Adrenal gland (tissue), 5 donors: Measurements from ENCODE around the gene NDUFA11.

Experiments used
- POLR2A ChIP-seq, 2 donors: fragments of 450-650 bp; IDR thresholded peaks; one replicate each; pipeline ENCODE4 v1.6.1; 2017; ENCODE audit warnings: antibody characterized with exemption in 2 of 2, mild to moderate bottlenecking in 2 of 2, moderate library complexity in 1 of 2
- TF ChIP-seq, protein P1 (sequence below), 6 experiments: fragments of 450-650 bp in 4 of 6; fragments of 200-600 bp in 2 of 6; sonication (generic) in 1 of 6; IDR thresholded peaks; 1 replicate in 5 of 6; 2 replicates in 1 of 6; pipeline versions ENCODE4 v1.5.1 to v1.8.0; 2016 to 2021; ENCODE audit warnings: antibody characterized with exemption in 6 of 6, mild to moderate bottlenecking in 2 of 6, moderate library complexity in 1 of 6
- donor health status: DM: no; HTN: no; CAD: no.

GRCh38 chr19:5882421-5882968, 21.1 kb downstream of the NDUFA11 start:
- TF ChIP-seq, protein P1, sequence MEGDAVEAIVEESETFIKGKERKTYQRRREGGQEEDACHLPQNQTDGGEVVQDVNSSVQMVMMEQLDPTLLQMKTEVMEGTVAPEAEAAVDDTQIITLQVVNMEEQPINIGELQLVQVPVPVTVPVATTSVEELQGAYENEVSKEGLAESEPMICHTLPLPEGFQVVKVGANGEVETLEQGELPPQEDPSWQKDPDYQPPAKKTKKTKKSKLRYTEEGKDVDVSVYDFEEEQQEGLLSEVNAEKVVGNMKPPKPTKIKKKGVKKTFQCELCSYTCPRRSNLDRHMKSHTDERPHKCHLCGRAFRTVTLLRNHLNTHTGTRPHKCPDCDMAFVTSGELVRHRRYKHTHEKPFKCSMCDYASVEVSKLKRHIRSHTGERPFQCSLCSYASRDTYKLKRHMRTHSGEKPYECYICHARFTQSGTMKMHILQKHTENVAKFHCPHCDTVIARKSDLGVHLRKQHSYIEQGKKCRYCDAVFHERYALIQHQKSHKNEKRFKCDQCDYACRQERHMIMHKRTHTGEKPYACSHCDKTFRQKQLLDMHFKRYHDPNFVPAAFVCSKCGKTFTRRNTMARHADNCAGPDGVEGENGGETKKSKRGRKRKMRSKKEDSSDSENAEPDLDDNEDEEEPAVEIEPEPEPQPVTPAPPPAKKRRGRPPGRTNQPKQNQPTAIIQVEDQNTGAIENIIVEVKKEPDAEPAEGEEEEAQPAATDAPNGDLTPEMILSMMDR (IDR thresholded peaks at IDR 0.05), result no peak
- no peak for TF ChIP-seq POLR2A (IDR thresholded peaks at IDR 0.05)
